Measurements from ENCODE around the gene OARD1. TPM values are rescaled to one million over a fixed set of nuclear protein-coding genes. Genes with fewer than 3 reads are reported as not detected.

Gene OARD1
- total RNA-seq, 6 donors from 2014 or later, result 10.0 to 27.3 (median 20.0) TPM

DNA sequence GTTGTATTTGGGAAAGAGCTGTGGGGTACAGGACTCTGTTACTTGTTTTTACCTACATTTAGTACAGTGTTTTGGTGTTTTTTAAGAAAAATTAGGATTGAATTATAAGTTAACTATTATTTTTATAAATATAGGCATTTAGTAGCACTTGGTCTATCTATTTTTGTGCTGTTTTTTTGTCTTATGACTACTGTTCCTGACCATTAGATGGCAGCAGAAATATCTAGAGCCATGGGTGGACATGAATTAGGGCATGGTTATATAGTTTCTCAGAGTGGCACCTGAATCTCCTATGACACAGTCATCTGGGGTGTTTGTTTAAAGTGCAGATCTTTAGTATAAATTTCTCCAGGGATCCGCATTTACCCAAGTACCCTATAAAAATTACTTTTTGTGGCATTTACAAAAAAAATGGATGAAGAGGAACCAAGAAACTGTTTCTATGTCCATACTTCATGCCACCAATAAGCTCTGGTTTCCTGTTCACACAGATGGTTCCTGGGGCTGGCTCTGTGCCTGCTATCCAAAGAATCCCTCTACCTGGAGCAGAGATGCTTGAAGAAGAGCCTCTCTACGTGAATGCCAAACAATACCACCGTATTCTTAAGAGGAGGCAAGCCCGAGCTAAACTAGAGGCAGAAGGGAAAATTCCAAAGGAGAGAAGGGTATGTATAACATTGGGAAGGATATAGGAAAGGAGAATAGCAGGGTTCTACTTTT lies 20.4 kb upstream of the OARD1 start:
- no peak overlapping the region for H3K27ac ChIP-seq
- WGBS, 2 donors, result 88 to 92% methylated on average over 4 of the region's 4 CpGs
- no peak overlapping the region for H3K4me3 ChIP-seq
- no peak for TF ChIP-seq POLR2A (IDR thresholded peaks at IDR 0.05)
- TF ChIP-seq EP300 (IDR thresholded peaks at IDR 0.05), result no peak
- no peak for TF ChIP-seq POLR2AphosphoS5 (IDR thresholded peaks at IDR 0.05)
- no peak for TF ChIP-seq CTCF (IDR thresholded peaks at IDR 0.05)
- no peaks in the 10 kb centered on the region for H3K9me3 ChIP-seq
- ATAC-seq (ENCODE audit: low FRiP score in 2 of 2) (no peak), DNase-seq (no peak)
- no peaks in the 10 kb centered on the region for H3K27me3 ChIP-seq
- no peaks in the 10 kb centered on the region for H3K4me1 ChIP-seq
- H3K36me3 ChIP-seq, result peaks cover 53 to 98% (median 84%) of the 10 kb centered on the region in 4 donors

DNA sequence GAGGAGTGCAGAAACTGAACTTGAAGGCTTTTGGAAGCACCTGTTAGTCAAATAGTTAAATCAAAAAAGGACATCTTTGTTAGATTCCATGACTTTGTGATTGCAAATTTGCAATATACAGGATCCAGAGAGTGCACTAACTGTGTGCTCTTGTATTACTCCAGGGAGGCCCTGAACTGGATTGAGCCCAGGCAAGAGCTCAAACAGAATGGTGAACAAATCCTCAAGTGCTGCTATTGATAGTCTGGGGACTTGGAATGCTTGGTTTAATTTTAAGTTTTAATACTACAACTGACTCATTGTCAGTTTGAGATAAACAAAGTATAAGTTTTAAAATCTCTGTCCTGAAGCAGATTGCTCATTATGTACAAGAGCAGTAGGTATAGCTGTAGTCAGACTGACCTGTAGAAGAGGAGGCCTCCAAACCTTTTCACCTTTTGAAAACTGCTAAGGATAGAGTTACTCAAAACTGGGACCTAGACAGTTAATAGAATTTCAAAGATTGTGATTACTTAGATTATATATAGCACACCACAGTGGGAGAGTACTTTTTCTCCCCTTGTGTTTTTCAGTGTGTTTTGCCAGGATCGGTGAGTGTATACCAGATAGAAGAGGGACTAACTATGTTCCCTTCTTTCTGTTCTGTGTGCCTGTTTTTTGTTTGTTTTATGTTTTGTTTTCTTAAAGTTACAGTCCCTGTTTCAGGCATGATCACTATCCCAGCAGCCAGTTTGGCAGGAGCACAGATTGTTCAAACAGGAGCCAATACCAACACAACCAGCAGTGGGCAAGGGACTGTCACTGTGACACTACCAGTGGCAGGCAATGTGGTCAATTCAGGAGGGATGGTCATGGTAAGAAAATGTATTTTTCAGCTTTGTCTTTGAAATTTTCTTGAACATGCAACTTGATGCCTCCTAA lies 18.9 kb upstream of the OARD1 start:
- no peaks in the 10 kb centered on the region for H3K4me1 ChIP-seq
- DNase-seq, result no peak
- no peak for TF ChIP-seq EP300 (IDR thresholded peaks at IDR 0.05)
- TF ChIP-seq POLR2AphosphoS5 (IDR thresholded peaks at IDR 0.05), result no peak
- no peak for TF ChIP-seq CTCF (IDR thresholded peaks at IDR 0.05)
- TF ChIP-seq POLR2A (IDR thresholded peaks at IDR 0.05), result no peak
- no peak for ATAC-seq (ENCODE audit: low FRiP score in 2 of 2)
- no peaks in the 10 kb centered on the region for H3K9me3 ChIP-seq
- H3K4me3 ChIP-seq, result no peak overlapping the region
- H3K27ac ChIP-seq, result no peak overlapping the region
- H3K27me3 ChIP-seq, result no peaks in the 10 kb centered on the region
- 86 to 91% methylated on average over 1 of the region's 1 CpG for WGBS, 2 donors
- peaks cover 53 to 89% (median 70%) of the 10 kb centered on the region in 4 donors for H3K36me3 ChIP-seq

DNA sequence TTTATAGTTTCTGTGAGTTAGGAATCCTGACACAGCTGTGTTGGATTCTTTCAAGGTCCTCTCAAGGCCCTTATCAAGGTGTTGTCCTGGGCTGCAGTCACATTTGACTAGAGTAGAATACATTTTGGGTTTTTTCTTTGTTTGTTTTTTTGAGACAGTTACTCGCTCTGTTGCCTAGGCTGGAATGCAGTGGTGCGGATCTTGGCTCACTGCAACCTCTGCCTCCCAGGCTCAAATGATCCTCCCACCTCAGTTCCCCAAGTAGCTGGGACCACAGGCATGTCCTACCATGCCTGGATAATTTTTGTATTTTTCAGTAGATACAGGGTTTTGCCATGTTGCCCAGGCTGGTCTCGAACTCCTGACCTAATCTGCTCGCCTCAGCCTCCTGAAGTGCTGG lies 16.3 kb upstream of the OARD1 start:
- Histone ChIP-seq H3K4me1 (no peaks in the 10 kb centered on the region), H3K36me3 (peaks cover 47 to 88% (median 54%) of the 10 kb centered on the region in 4 donors), H3K27ac (no peak overlapping the region), H3K9me3 (no peaks in the 10 kb centered on the region), H3K4me3 (no peak overlapping the region), H3K27me3 (no peaks in the 10 kb centered on the region)
- DNase-seq, result no peak
- no peak for ATAC-seq (ENCODE audit: low FRiP score in 2 of 2)
- 93% methylated on average over 4 of the region's 4 CpGs for WGBS, 2 donors
- no peak for TF ChIP-seq POLR2A (IDR thresholded peaks at IDR 0.05)
- no peak for TF ChIP-seq POLR2AphosphoS5 (IDR thresholded peaks at IDR 0.05)
- TF ChIP-seq CTCF (IDR thresholded peaks at IDR 0.05), result no peak
- TF ChIP-seq EP300 (IDR thresholded peaks at IDR 0.05), result no peak

DNA sequence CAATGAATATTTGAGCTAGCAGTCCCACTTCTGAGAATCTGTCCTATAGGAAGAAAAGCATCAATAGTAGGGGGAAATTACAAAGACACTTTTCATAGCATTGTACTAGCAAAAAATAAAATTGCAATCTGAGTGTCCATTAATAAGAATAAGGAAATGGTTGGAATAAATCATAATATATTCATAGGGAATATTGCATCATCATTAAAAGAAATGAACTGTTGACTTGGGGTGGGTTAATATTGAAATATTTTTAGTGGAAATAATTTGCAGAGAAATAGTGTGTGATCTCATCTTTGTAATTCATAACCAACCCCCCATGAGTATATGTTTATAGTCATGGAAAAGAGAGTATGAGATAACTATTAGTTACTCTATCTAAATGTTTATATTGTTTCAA lies 13.0 kb upstream of the OARD1 start:
- peaks cover 21 to 83% (median 29%) of the 10 kb centered on the region in 4 donors for H3K36me3 ChIP-seq
- no peak overlapping the region for H3K27ac ChIP-seq
- H3K9me3 ChIP-seq, result no peaks in the 10 kb centered on the region
- no peaks in the 10 kb centered on the region for H3K27me3 ChIP-seq
- ATAC-seq (ENCODE audit: low FRiP score in 2 of 2) (no peak), DNase-seq (no peak)
- TF ChIP-seq CTCF (IDR thresholded peaks at IDR 0.05), result no peak
- no peak for TF ChIP-seq POLR2AphosphoS5 (IDR thresholded peaks at IDR 0.05)
- TF ChIP-seq EP300 (IDR thresholded peaks at IDR 0.05), result no peak
- no peak for TF ChIP-seq POLR2A (IDR thresholded peaks at IDR 0.05)
- H3K4me3 ChIP-seq, result no peak overlapping the region
- peaks cover 0 to 9% (median 6%) of the 10 kb centered on the region in 4 donors for H3K4me1 ChIP-seq
